Stimulated activated CD8-positive, alpha-beta memory T cell treated with anti-CD3 and anti-CD28 coated beads, Interleukin-7, amount 100 ng/mL, for 48 hours (primary cell): ENCODE data around the gene NEK3.
"Not testable (repeated sequence)": the region's sequence is repeated elsewhere in the genome, so short reads cannot be mapped to it uniquely, and the experiment has no call there.

Experiments
- DNase-seq, 2 donors: peaks; one replicate each; pipeline ENCODE4 v3.0.0-alpha.2; 2020; ENCODE audit warnings: low read depth in 1 of 2; ENCODE audit errors: extremely low read depth in 1 of 2

Gene NEK3

GRCh38 chr13:52159159-52159982, at the start of gene NEK3:
Gene NEK3 (minus strand): TSS chr13:52159597. CDS start chr13:52156191, 3,406 bp downstream.
- peak; percentile 14 to 18 for DNase-seq

- not testable (repeated sequence) for DNase-seq
Measured at GRCh38 chr13:52208384-52208783, 49.0 kb upstream of the NEK3 start.

GRCh38 chr13:52207896-52208295, 48.5 kb upstream of the NEK3 start:
- DNase-seq, result not testable (repeated sequence)

- not testable (repeated sequence) for DNase-seq
Measured at GRCh38 chr13:52207337-52207736, 47.9 kb upstream of the NEK3 start.

- not testable (repeated sequence) for DNase-seq
Measured at GRCh38 chr13:52204546-52204945, 45.1 kb upstream of the NEK3 start.

- not testable (repeated sequence) for DNase-seq
Measured at GRCh38 chr13:52203864-52204263, 44.5 kb upstream of the NEK3 start.

GRCh38 chr13:52202506-52202905, 43.1 kb upstream of the NEK3 start:
- not testable (repeated sequence) for DNase-seq

- not testable (repeated sequence) for DNase-seq
Measured at GRCh38 chr13:52201439-52202193, 42.2 kb upstream of the NEK3 start.

- DNase-seq, result peak; percentile 50 to 51
Measured at GRCh38 chr13:52195401-52195837, 36.0 kb upstream of the NEK3 start.

- peak; percentile 69 to 76 for DNase-seq
Measured at GRCh38 chr13:52194184-52194868, 34.9 kb upstream of the NEK3 start.

GRCh38 chr13:52193587-52194183, 34.3 kb upstream of the NEK3 start:
- DNase-seq, result not testable (repeated sequence)

- not testable (repeated sequence) for DNase-seq
Measured at GRCh38 chr13:52187424-52188187, 28.2 kb upstream of the NEK3 start.

GRCh38 chr13:52187029-52187423, 27.6 kb upstream of the NEK3 start:
- DNase-seq, result no peak

GRCh38 chr13:52181316-52181954, 22.0 kb upstream of the NEK3 start:
- not testable (repeated sequence) for DNase-seq

GRCh38 chr13:52179925-52180324, 20.5 kb upstream of the NEK3 start:
- DNase-seq, result no peak

- no peak for DNase-seq
Measured at GRCh38 chr13:52177276-52177675, 17.9 kb upstream of the NEK3 start.

GRCh38 chr13:52173970-52174369, 14.6 kb upstream of the NEK3 start:
- not testable (repeated sequence) for DNase-seq

GRCh38 chr13:52173373-52173772, 14.0 kb upstream of the NEK3 start:
- no peak for DNase-seq

GRCh38 chr13:52171686-52172085, 12.3 kb upstream of the NEK3 start:
- DNase-seq, result not testable (repeated sequence)
